ENCODE results near the gene MRPL11.
"Not testable (repeated sequence)": the region's sequence is repeated elsewhere in the genome, so short reads cannot be mapped to it uniquely, and the experiment has no call there.

The MRPL11 gene

DNA sequence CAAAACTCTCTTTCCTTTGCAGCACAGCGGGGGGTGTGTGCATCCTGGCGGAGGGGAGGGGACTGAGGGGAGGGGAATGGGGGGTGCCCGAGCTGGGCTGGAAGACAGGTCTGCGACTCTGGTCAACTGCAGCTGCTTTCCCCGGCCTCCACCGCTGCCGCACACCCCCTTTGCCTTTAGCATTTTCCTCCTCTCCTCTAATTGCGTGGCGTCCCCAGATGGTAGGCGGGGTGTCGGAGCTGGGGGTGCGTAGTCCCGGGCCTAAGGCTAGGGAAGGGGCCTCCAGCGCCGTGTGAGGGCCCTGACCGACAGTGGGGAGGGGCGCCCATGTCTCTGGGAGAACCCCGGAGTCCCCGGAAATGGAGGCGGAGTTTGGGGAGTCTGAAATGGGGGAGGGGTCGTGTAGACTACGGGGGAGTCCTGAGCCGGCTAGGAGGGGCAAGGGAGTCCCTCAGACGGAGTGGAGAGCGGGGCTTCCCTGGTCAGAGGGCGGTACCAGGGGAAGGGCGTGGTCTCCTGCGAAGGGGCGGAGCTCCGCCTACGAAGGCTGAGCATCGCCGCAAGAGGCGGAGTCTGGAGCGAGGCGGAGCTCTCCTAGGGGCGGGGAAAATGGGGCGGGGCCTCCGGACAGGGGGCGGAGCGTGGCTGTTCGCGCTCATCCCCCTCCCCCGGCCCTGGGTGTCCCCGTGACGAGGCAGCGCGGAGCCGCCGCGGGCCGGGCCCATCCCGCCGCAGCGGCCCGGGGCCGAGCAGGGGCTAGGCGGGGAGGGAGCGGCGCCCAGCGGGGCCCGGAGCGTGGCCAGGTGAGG lies 27.8 kb upstream of the MRPL11 start, which contains the start of gene PELI3:
PELI3 (plus strand) TSS at position 681 of the 809 bp plus-strand sequence. CDS start 1,224 bp downstream, outside the sequence.
- peak; percentile 97 for DNase-seq

DNA sequence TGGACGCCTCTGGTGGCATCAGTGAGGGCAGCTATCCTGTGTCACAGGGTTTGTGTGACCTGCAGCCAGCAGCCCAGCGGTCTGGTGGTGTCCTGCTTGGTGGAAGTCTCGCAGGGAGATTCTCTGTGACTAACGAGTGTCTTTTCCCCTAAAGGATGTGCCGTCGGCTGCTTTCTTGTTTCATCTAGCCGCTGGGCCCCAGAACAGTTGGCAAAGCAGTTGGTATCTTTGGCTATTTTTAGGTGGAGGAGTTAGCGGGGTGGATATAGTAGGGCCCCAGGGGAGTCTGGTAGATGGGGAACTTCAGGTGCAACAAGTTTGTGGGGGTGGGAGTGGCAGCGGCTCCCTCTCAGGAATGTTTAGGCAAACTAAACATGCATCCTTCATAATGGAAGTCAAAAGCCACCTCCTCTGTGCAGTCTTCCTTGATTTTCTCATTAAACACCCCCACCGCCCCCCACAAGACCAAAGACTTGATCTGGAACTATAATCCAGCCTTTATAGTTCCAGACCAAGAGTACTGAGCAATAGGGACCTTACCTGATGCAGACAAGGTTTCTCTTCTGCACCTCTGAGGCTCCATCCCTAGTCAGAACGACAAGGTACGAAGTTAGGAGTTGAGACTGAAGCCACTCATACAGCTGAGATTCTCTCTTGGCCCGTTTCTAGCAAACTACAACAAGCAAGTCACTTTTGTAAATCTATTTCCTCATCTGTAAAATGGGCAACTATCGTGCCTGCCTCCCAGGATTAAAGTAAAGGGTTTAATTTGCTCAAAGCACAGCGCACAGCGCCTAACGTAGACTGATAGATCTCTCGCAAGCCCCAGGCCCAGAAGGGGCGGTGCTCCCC lies 27.0 kb upstream of the MRPL11 start:
- DNase-seq = no peak

GRCh38 chr11:66464916-66465315 lies 26.3 kb upstream of the MRPL11 start:
- no peak for DNase-seq

DNA sequence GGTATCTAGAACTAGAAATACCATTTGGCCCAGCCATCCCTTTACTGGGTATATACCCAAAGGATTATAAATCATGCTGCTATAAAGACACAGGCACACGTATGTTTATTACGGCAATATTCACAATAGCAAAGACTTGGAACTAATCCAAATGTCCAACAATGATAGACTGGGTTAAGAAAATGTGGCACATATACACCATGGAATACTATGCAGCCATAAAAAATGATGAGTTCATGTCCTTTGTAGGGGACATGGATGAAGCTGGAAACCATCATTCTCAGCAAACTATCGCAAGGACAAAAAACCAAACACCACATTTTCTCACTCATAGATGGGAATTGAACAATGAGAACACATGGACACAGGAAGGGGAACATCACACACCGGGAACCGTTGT lies 25.5 kb upstream of the MRPL11 start:
- DNase-seq = not testable (repeated sequence)

- DNase-seq = no peak
These were observed 24.3 kb upstream of the MRPL11 start for GRCh38 chr11:66462911-66463310.

DNA sequence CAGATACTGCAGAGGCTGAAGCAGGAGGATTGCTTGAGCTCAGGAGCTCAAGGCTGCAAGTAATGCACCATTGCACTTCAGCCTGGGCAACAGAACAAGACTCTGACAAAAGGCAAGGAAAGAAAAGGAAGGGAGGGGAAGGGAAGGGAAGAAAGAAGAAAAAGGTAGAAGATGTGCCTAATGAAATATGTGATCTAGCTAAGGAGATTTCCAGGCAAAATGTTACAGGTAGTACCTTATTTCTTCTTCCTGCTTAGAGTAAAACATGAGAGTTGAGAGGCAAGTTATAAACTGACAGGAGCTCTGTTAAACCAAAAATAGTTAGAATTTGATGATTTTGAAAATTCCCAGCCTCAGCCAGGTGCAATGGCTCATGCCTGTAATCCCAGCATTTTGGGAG lies 23.4 kb upstream of the MRPL11 start:
- DNase-seq = no peak

DNA sequence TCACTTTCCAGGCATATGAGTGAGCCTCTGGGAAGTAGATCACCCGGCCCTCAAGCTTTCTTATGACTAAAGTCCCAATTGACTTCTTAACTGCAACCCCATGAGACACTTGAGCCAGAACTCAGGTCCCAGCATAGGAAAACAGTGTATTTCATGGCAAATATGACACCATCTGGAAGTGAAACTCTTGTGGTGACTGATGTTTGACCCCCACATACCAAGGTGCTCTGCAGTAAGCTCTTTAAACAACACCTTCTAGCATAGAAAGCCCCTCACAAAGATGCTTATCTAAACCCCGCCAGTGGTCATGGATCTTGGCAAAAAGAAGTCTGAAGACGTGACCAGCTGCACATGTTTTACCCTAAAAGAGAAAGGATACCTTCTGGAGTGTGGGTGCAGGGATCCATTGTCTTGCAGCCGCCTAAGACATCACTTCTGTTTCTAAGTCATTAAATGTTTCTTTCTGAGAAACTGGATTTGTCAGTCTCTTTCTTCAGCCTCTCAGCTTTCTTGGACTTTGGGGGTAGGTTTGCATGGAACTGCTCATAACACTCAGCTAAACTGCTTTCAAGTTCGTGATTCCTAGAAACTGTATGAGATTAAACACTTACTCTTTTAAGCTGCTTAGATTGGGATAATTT lies 20.6 kb upstream of the MRPL11 start:
- no peak for DNase-seq

DNA sequence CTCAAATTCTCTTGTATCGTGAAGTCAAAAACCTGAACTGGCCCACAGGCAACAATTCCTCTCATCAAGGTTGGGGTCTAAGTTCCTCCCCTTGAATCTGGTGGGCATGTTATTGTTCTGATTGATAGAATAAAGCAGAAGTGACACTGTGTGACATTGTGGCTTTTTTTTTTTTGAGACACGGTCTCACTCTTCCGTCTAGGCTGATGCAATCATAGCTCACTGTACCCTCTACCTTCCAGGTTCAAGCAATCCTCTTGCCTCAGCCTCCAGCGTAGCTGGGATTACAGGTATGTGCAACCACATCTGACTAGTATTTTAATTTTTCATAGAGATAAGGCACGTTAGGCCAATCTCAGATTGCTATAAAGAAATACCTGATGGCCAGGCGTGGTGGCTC lies 19.2 kb upstream of the MRPL11 start:
- no peak for DNase-seq

GRCh38 chr11:66454828-66455227 lies 16.2 kb upstream of the MRPL11 start:
- DNase-seq = no peak

GRCh38 chr11:66454247-66454646 lies 15.6 kb upstream of the MRPL11 start:
- DNase-seq = no peak

DNA sequence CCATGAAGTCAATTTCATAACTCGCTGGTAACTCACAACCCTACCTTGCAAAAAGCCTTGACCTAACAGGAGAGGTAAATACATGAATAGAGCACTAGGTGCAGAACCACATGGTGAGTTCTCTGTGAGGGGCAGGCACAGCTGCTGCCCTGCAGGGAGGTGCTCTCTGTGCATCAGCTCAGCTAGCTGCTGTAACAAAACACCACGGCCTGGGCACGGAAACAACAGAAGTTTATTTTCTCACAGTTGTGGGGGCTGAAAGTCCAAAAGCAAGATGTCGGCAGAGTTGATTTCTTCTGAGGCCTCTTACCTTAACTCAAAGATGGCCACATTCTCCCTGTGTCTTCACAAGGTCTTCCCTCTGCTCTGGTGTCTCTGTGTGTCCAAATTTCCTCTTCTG lies 13.0 kb upstream of the MRPL11 start:
- DNase-seq = no peak

DNA sequence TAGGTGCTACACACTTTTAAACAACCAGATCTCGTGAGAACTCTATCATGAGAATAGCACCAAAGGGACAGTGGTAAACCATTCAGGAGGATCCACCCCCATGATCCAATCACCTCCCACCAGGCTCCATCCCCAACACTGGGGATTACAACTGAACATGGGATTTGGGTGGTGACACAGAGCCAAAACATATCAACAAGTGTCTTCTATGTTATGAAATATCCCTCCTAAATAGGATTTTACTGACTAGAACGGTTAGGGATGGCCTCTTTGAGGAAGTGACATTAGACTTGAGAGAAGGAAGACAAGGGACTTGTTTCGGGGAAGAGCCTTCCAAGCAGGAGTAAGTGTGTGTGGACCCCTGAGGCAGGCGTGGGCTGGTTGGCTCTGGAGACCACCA lies 11.9 kb upstream of the MRPL11 start:
- DNase-seq = no peak

DNA sequence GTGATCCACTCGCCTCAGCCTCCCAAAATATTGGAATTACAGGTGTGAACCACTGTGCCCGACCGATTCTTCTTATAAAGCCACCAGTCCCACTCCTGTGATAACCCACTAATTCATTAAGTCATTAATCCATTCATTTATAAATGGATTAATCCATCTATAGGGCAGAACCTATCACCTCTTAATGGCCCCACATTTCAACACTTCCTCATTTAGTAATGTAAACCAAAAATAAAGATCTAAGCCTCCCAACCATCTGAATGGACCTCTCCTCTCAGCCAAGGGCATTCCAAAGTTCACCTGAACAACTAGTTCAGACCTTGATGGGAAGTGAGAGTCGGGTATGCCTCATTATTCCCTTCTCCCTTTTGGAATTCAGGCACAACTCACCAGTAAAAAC lies 9.9 kb upstream of the MRPL11 start:
- no peak for DNase-seq

- no peak for DNase-seq
These were observed 8.4 kb upstream of the MRPL11 start for GRCh38 chr11:66447012-66447411.

DNA sequence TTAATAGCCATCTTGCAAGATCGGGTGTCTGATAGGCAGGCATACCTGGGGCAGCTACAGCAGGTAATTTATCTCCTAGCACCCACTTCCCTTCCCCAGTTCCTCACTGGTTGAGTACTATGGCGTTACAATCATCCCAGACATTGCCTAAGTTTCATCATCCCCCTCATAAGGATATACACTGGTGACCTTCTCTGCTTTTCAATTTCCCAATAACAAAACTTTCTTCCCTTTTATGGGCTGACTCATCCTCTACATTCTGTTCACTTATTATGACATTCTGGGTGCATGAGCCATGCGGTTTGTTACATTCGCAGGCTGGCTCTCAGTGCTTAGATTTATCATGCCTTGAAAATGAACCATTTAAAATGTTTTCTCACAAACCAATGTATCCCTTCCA lies 5.0 kb upstream of the MRPL11 start:
- no peak for DNase-seq

DNA sequence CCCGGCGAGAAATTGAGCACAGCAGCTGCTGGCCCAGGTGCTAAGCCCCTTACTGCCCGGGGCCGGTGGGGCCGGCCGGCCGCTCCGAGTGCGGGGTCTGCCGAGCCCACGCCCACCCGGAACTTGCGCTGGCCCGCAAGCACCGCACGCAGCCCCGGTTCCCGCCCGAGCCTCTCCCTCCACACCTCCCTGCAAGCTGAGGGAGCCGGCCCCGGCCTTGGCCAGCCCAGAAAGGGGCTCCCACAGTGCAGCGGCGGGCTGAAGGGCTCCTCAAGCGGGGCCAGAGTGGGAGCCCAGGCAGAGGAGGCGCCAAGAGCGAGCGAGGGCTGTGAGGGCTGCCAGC lies 2.3 kb upstream of the MRPL11 start:
- DNase-seq = not testable (repeated sequence)

- DNase-seq = not testable (repeated sequence)
These were observed 1.7 kb upstream of the MRPL11 start for GRCh38 chr11:66440101-66440939.

GRCh38 chr11:66437979-66438503 lies 607 bp downstream of the MRPL11 start:
- DNase-seq = no peak

GRCh38 chr11:66432597-66432996 lies 6.1 kb downstream of the MRPL11 start:
- DNase-seq = no peak

- DNase-seq = not testable (repeated sequence)
These were observed 6.7 kb downstream of the MRPL11 start for GRCh38 chr11:66431871-66432329.

GRCh38 chr11:66431287-66431686 lies 7.4 kb downstream of the MRPL11 start:
- not testable (repeated sequence) for DNase-seq

GRCh38 chr11:66429983-66430602 lies 8.6 kb downstream of the MRPL11 start:
- DNase-seq = peak; percentile 76
